ENCODE measurements around the gene KIF1B. TPM values are rescaled to one million over a fixed set of nuclear protein-coding genes. Genes with fewer than 3 reads are reported as not detected.

Gene KIF1B
- total RNA-seq, 1 experiment from 2014 or later = 33.0 TPM

GRCh38 chr1:10161541-10162290 lies 48.7 kb upstream of the KIF1B start:
- Histone ChIP-seq H3K36me3 (ENCODE audit: control insufficient read depth, insufficient read depth, low read length) (peaks cover 2% of the 10 kb centered on the region; the same call in 1 of the 2 replicates), H3K27ac (ENCODE audit: low read length) (no peak overlapping the region), H3K9me3 (ENCODE audit: control insufficient read depth, insufficient read depth, low read depth, low read length) (no peaks in the 10 kb centered on the region), H3K4me1 (ENCODE audit: control insufficient read depth, insufficient read depth, low read length) (no peaks in the 10 kb centered on the region), H3K4me3 (ENCODE audit: low read depth in 2 of 2, low read length in 2 of 2) (no peak overlapping the region), H3K27me3 (ENCODE audit: control insufficient read depth, insufficient read depth, low read length) (no peaks in the 10 kb centered on the region)
- TF ChIP-seq SIN3A (IDR thresholded peaks at IDR 0.05; ENCODE audit: borderline replicate concordance, insufficient read depth, low read depth, low read length) (no peak), POLR2AphosphoS5 (IDR thresholded peaks at IDR 0.05; ENCODE audit: low read depth, low read length) (no peak), TCF7L2 (IDR thresholded peaks at IDR 0.05; ENCODE audit: low read depth, low read length) (no peak), REST (IDR thresholded peaks at IDR 0.05; ENCODE audit: insufficient read depth in 1 of 2, low read depth in 2 of 2, low read length in 1 of 2) (no peak)
- TF ChIP-seq, protein P1, sequence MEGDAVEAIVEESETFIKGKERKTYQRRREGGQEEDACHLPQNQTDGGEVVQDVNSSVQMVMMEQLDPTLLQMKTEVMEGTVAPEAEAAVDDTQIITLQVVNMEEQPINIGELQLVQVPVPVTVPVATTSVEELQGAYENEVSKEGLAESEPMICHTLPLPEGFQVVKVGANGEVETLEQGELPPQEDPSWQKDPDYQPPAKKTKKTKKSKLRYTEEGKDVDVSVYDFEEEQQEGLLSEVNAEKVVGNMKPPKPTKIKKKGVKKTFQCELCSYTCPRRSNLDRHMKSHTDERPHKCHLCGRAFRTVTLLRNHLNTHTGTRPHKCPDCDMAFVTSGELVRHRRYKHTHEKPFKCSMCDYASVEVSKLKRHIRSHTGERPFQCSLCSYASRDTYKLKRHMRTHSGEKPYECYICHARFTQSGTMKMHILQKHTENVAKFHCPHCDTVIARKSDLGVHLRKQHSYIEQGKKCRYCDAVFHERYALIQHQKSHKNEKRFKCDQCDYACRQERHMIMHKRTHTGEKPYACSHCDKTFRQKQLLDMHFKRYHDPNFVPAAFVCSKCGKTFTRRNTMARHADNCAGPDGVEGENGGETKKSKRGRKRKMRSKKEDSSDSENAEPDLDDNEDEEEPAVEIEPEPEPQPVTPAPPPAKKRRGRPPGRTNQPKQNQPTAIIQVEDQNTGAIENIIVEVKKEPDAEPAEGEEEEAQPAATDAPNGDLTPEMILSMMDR (IDR thresholded peaks at IDR 0.05) = no peak
- intact Hi-C loops (cut with micrococcal nuclease; ENCODE audit: unreplicated experiment) (no loop called here), in situ Hi-C loops (cut with HindIII; ENCODE audit: low pct_unique_long_range_greater_than_20kb, low sequenced_read_pairs) (no loop called here)
- BruUV-seq (replicated peaks) = no TSS peak
- DNase-seq (ENCODE audit: low read depth, low spot score) (no peak), ATAC-seq (no peak)
- ChIA-PET CTCF (no interaction called here), POLR2A (no interaction called here)

GRCh38 chr1:10168912-10169514 lies 41.4 kb upstream of the KIF1B start:
- BruUV-seq (replicated peaks) = no TSS peak
- H3K27me3 ChIP-seq (ENCODE audit: control insufficient read depth, insufficient read depth, low read length) = no peaks in the 10 kb centered on the region
- in situ Hi-C loops (cut with HindIII; ENCODE audit: low pct_unique_long_range_greater_than_20kb, low sequenced_read_pairs) = no loop called here
- H3K4me1 ChIP-seq (ENCODE audit: control insufficient read depth, insufficient read depth, low read length) = no peaks in the 10 kb centered on the region
- peaks cover 11% of the 10 kb centered on the region for H3K36me3 ChIP-seq (ENCODE audit: control insufficient read depth, insufficient read depth, low read length)
- no peaks in the 10 kb centered on the region for H3K9me3 ChIP-seq (ENCODE audit: control insufficient read depth, insufficient read depth, low read depth, low read length)
- ChIA-PET CTCF (no interaction called here), POLR2A (no interaction called here)
- DNase-seq (ENCODE audit: low read depth, low spot score) = no peak
- intact Hi-C loops (cut with micrococcal nuclease; ENCODE audit: unreplicated experiment) = no loop called here
- TF ChIP-seq POLR2AphosphoS5 (IDR thresholded peaks at IDR 0.05; ENCODE audit: low read depth, low read length) = no peak
- TF ChIP-seq TCF7L2 (IDR thresholded peaks at IDR 0.05; ENCODE audit: low read depth, low read length) = no peak
- TF ChIP-seq, protein P1 (IDR thresholded peaks at IDR 0.05) = no peak
- no peak overlapping the region for H3K4me3 ChIP-seq (ENCODE audit: low read depth in 2 of 2, low read length in 2 of 2)
- no peak overlapping the region for H3K27ac ChIP-seq (ENCODE audit: low read length)
- no peak for ATAC-seq

Data from Panc1 (cell line).